Embryonic facial prominence (tissue), 1 donor: ENCODE data around the gene PTK7.
"Not testable (repeated sequence)": the region's sequence is repeated elsewhere in the genome, so short reads cannot be mapped to it uniquely, and the experiment has no call there.

Experiments used
- DNase-seq: peaks from one replicate; pipeline ENCODE4 v3.0.0-alpha.2; 2016; ENCODE audit errors: extremely low spot score

PTK7 gene

GRCh38 chr6:43117466-43117865 lies 41.4 kb downstream of the PTK7 start:
- not testable (repeated sequence) for DNase-seq

- no peak for DNase-seq
These were observed 43.4 kb downstream of the PTK7 start for GRCh38 chr6:43119482-43119881.

GRCh38 chr6:43120101-43120763 lies 44.1 kb downstream of the PTK7 start:
- no peak for DNase-seq

GRCh38 chr6:43120944-43121913 lies 45.1 kb downstream of the PTK7 start:
- DNase-seq = no peak

- no peak for DNase-seq
These were observed 46.0 kb downstream of the PTK7 start for GRCh38 chr6:43122146-43122545.

GRCh38 chr6:43123461-43124314 lies 47.6 kb downstream of the PTK7 start:
- DNase-seq = no peak

GRCh38 chr6:43124481-43124880 lies 48.4 kb downstream of the PTK7 start:
- no peak for DNase-seq

GRCh38 chr6:43125119-43125518 lies 49.0 kb downstream of the PTK7 start:
- peak; percentile 55 for DNase-seq

GRCh38 chr6:43125555-43125954 lies 49.4 kb downstream of the PTK7 start:
- DNase-seq = no peak

GRCh38 chr6:43127180-43127579 lies 51.1 kb downstream of the PTK7 start:
- DNase-seq = no peak

GRCh38 chr6:43127877-43128276 lies 51.8 kb downstream of the PTK7 start:
- DNase-seq = no peak

- DNase-seq = no peak
These were observed 52.8 kb downstream of the PTK7 start for GRCh38 chr6:43128926-43129325.

- no peak for DNase-seq
These were observed 53.5 kb downstream of the PTK7 start for GRCh38 chr6:43129434-43130194.

GRCh38 chr6:43130429-43130828 lies 54.3 kb downstream of the PTK7 start:
- DNase-seq = no peak

GRCh38 chr6:43131379-43131778 lies 55.3 kb downstream of the PTK7 start:
- not testable (repeated sequence) for DNase-seq

GRCh38 chr6:43138267-43138666 lies 62.2 kb downstream of the PTK7 start:
- no peak for DNase-seq

GRCh38 chr6:43139973-43140372 lies 63.9 kb downstream of the PTK7 start:
- DNase-seq = not testable (repeated sequence)

GRCh38 chr6:43141644-43142043 lies 65.5 kb downstream of the PTK7 start:
- no peak for DNase-seq

- no peak for DNase-seq
These were observed 66.0 kb downstream of the PTK7 start for GRCh38 chr6:43142101-43142500.

- peak; percentile 87 for DNase-seq
These were observed 67.4 kb downstream of the PTK7 start for GRCh38 chr6:43143235-43144128.
